H1 (cell line): ENCODE results near the gene C12orf75. TPM values are rescaled to one million over a fixed set of nuclear protein-coding genes. Genes with fewer than 3 reads are reported as not detected.
A peak's percentile ranks its signal among the peaks of the same experiment; 100 is the strongest.

Experiments
- CTCF ChIA-PET: fragments of 300-600 bp; sonication (Branson Sonifier 250); formaldehyde crosslinking; loops from one replicate; lab custom pipeline; 2021; ENCODE audit not compliant: partially characterized antibody; lab: Charles Lee
- POLR2A ChIA-PET: fragments of 300-600 bp; sonication (Branson Sonifier 250); formaldehyde crosslinking; loops from one replicate; lab custom pipeline; 2021; ENCODE audit warnings: inconsistent platforms; ENCODE audit not compliant: partially characterized antibody; lab: Charles Lee
- DNase-seq, 2 experiments: peaks; one replicate each; pipeline versions ENCODE4 v3.0.0 to v3.0.0-alpha.2; 2010 to 2022; ENCODE audit warnings: low spot score in 2 of 2, low read depth in 1 of 2, mixed read lengths in 1 of 2
- FAIRE-seq: peaks from 2 replicates; lab custom pipeline; 2011; peaks lifted over from hg19 to GRCh38; lab: Jason Lieb, UNC
- H2AFZ ChIP-seq: 2 replicates; pipeline ENCODE4 v1.8.1; 2012; ENCODE audit warnings: low read length, inconsistent platforms
- H2AK5ac ChIP-seq: 2 replicates; pipeline ENCODE4 v1.6.1; 2013; ENCODE audit warnings: low read depth, low read length
- H2BK120ac ChIP-seq: replicated peaks from 2 replicates; pipeline ENCODE3; 2013; ENCODE audit warnings: low read depth, low read length, inconsistent platforms
- H2BK12ac ChIP-seq: 2 replicates; pipeline ENCODE4 v1.6.1; 2013; ENCODE audit warnings: low read depth, low read length
- H2BK15ac ChIP-seq: 2 replicates; pipeline ENCODE4 v1.6.1; 2013; ENCODE audit warnings: low read length
- H2BK20ac ChIP-seq: 2 replicates; pipeline ENCODE4 v1.6.1; 2013; ENCODE audit warnings: low read length
- H2BK5ac ChIP-seq: 2 replicates; pipeline ENCODE4 v1.6.1; 2013; ENCODE audit warnings: low read depth, low read length
- H3K14ac ChIP-seq: 2 replicates; pipeline ENCODE4 v1.6.1; 2013; ENCODE audit warnings: inconsistent platforms; ENCODE audit not compliant: insufficient read length
- H3K18ac ChIP-seq: 2 replicates; pipeline ENCODE4 v1.6.1; 2013; ENCODE audit warnings: low read length; ENCODE audit errors: extremely low read depth
- H3K23ac ChIP-seq: 2 replicates; pipeline ENCODE4 v1.6.1; 2013; ENCODE audit warnings: inconsistent platforms; ENCODE audit not compliant: insufficient read length
- H3K23me2 ChIP-seq: 2 replicates; pipeline ENCODE4 v1.6.1; 2013; ENCODE audit warnings: low read depth, low read length
- H3K27ac ChIP-seq: 2 replicates; pipeline ENCODE4 v1.6.1; 2011; ENCODE audit warnings: low read depth, low read length, inconsistent platforms
- H3K27me3 ChIP-seq, 4 experiments: replicated peaks in 1 of 4; 1 replicate in 1 of 4; 2 replicates in 3 of 4; pipeline versions ENCODE4 v1.6.1 to v1.8.1; 2011 to 2013; ENCODE audit warnings: low read length in 3 of 4, mild to moderate bottlenecking in 3 of 4, inconsistent platforms in 2 of 4, mixed read lengths in 2 of 4, moderate library complexity in 1 of 4; ENCODE audit not compliant: control insufficient read depth in 3 of 4, insufficient read depth in 3 of 4; ENCODE audit errors: extremely low read depth in 1 of 4
- H3K36me3 ChIP-seq, 4 experiments: 2 replicates each; pipeline versions ENCODE4 v1.6.1 to v1.8.1; 2011 to 2013; ENCODE audit warnings: mild to moderate bottlenecking in 4 of 4, low read length in 3 of 4, moderate library complexity in 2 of 4, control low read depth in 1 of 4, inconsistent platforms in 1 of 4; ENCODE audit not compliant: insufficient read depth in 4 of 4, control insufficient read depth in 2 of 4
- H3K4ac ChIP-seq: replicated peaks from 2 replicates; pipeline ENCODE3; 2013; ENCODE audit warnings: low read length, low read depth, mixed read lengths, inconsistent platforms; ENCODE audit not compliant: insufficient read length
- H3K4me1 ChIP-seq, 4 experiments: replicated peaks in 1 of 4; 1 replicate in 1 of 4; 2 replicates in 3 of 4; pipeline versions ENCODE4 v1.6.1 to v1.8.1; 2011 to 2013; ENCODE audit warnings: low read length in 3 of 4, inconsistent platforms in 2 of 4, mixed read lengths in 1 of 4; ENCODE audit not compliant: insufficient read depth in 4 of 4, control insufficient read depth in 3 of 4
- H3K4me2 ChIP-seq, 2 experiments: 2 replicates each; pipeline versions ENCODE4 v1.6.1 to v1.8.1; 2011 to 2013; ENCODE audit warnings: low read depth in 2 of 2, low read length in 2 of 2, control low read depth in 1 of 2, inconsistent platforms in 1 of 2, mild to moderate bottlenecking in 1 of 2; ENCODE audit not compliant: insufficient read depth in 1 of 2
- H3K4me3 ChIP-seq, 4 experiments: fragments of 200-600, 300-600 bp in 1 of 4; sonication (generic), shearing (Covaris generic), sonication (Bioruptor Twin) in 1 of 4; 2 replicates each; pipeline versions ENCODE4 v1.5.1 to v1.8.1; 2011 to 2016; ENCODE audit warnings: low read length in 4 of 4, low read depth in 3 of 4, control low read depth in 2 of 4, inconsistent platforms in 2 of 4, mild to moderate bottlenecking in 2 of 4, mixed read lengths in 1 of 4, moderate library complexity in 1 of 4; ENCODE audit not compliant: insufficient read depth in 2 of 4; ENCODE audit errors: extremely low read depth in 1 of 4
- H3K56ac ChIP-seq: replicated peaks from 2 replicates; pipeline ENCODE3; 2013; ENCODE audit warnings: low read depth, mild to moderate bottlenecking, mixed read lengths, low read length, inconsistent platforms; ENCODE audit not compliant: insufficient read length
- H3K79me1 ChIP-seq: 2 replicates; pipeline ENCODE4 v1.6.1; 2013; ENCODE audit warnings: low read depth, low read length, control low read depth
- H3K79me2 ChIP-seq, 2 experiments: 2 replicates each; pipeline versions ENCODE4 v1.6.1 to v1.8.1; 2012 to 2013; ENCODE audit warnings: low read length in 2 of 2, mild to moderate bottlenecking in 2 of 2, inconsistent platforms in 1 of 2; ENCODE audit not compliant: insufficient read depth in 2 of 2, control insufficient read depth in 1 of 2
- H3K9ac ChIP-seq, 4 experiments: replicated peaks in 1 of 4; 1 replicate in 1 of 4; 2 replicates in 3 of 4; pipeline versions ENCODE4 v1.6.1 to v1.8.1; 2011 to 2013; ENCODE audit warnings: low read depth in 3 of 4, low read length in 3 of 4, control low read depth in 2 of 4, mild to moderate bottlenecking in 2 of 4, moderate library complexity in 2 of 4, inconsistent platforms in 1 of 4; ENCODE audit errors: extremely low read depth in 1 of 4
- H3K9me3 ChIP-seq, 2 experiments: 2 replicates each; pipeline versions ENCODE4 v1.6.1 to v1.8.1; 2012 to 2013; ENCODE audit warnings: mild to moderate bottlenecking in 2 of 2, moderate library complexity in 2 of 2, control low read depth in 1 of 2, inconsistent platforms in 1 of 2, low read depth in 1 of 2, low read length in 1 of 2, mixed read lengths in 1 of 2; ENCODE audit not compliant: insufficient read depth in 2 of 2
- H4K20me1 ChIP-seq, 2 experiments: replicated peaks in 1 of 2; 2 replicates each; pipeline versions ENCODE3 to v1.8.1; 2011 to 2013; ENCODE audit warnings: inconsistent platforms in 2 of 2, low read length in 2 of 2, mild to moderate bottlenecking in 1 of 2; ENCODE audit not compliant: insufficient read depth in 2 of 2, control insufficient read depth in 1 of 2
- H4K5ac ChIP-seq: 2 replicates; pipeline ENCODE4 v1.6.1; 2013; ENCODE audit warnings: low read length, low read depth, mixed read lengths, inconsistent platforms; ENCODE audit not compliant: insufficient read length
- H4K8ac ChIP-seq: 2 replicates; pipeline ENCODE4 v1.8.0; 2013; ENCODE audit warnings: mild to moderate bottlenecking, moderate library complexity, low read length, inconsistent platforms; ENCODE audit not compliant: insufficient read depth; ENCODE audit errors: extremely low read depth
- H4K91ac ChIP-seq: replicated peaks from 2 replicates; pipeline ENCODE3; 2013; ENCODE audit warnings: low read length, mixed read lengths, inconsistent platforms; ENCODE audit not compliant: insufficient read length
- KDM4A ChIP-seq: IDR thresholded peaks from one replicate; pipeline ENCODE4 v1.7.1; 2012; ENCODE audit warnings: low read depth, mild to moderate bottlenecking, moderate library complexity, low read length, inconsistent platforms; ENCODE audit not compliant: severe bottlenecking
- RAD21 ChIP-seq, 2 experiments: IDR thresholded peaks in 1 of 2; conservative IDR thresholded peaks in 1 of 2; 2 replicates each; pipeline ENCODE4 v1.6.1; 2011; ENCODE audit warnings: low read depth in 2 of 2, low read length in 2 of 2, improper control_type of control experiment in 1 of 2, inconsistent platforms in 1 of 2, mild to moderate bottlenecking in 1 of 2, moderate library complexity in 1 of 2
- SP2 ChIP-seq: IDR thresholded peaks from 2 replicates; pipeline ENCODE4 v1.6.1; 2012; ENCODE audit warnings: mild to moderate bottlenecking, low read length, inconsistent platforms
- WGBS, 2 experiments: shearing (Covaris generic) in 1 of 2; methylation state at CpG; one replicate each; pipeline versions ENCODE4 v1.1.6 to v1.1.7; 2013 to 2015; ENCODE audit warnings: low lambda C conversion rate in 2 of 2, mixed read lengths in 2 of 2, inconsistent platforms in 1 of 2, low coverage in 1 of 2, missing lambda C conversion rate in 1 of 2; ENCODE audit not compliant: insufficient replicate concordance in 2 of 2, insufficient coverage in 1 of 2, insufficient read length in 1 of 2; ENCODE audit errors: extremely low coverage in 1 of 2, missing lambda C conversion rate in 1 of 2; 5-methylcytosine and 5-hydroxymethylcytosine counted together
- polyA plus RNA-seq, 7 experiments: library from polyadenylated mRNA; depleted of rRNA in 3 of 7; stranded (reverse) in 5 of 7; unstranded in 2 of 7; fragments of >200 nt in 5 of 7; fragments of 200-250 nt in 2 of 7; gene quantifications; 1 replicate in 5 of 7; 2 replicates in 1 of 7; 4 replicates in 1 of 7; pipeline versions ENCODE4 v1.2.1 to v1.2.3, GENCODE V29; 2011 to 2013; ENCODE audit warnings: missing spikeins in 2 of 7, mixed read lengths in 2 of 7
- total RNA-seq: library from RNA; stranded (reverse); fragmentation: NEBNext Ultra II Directional; extraction: Animal tissue kit (Norgen Biotek cat#: 25700); gene quantifications from 2 replicates; pipeline ENCODE4 v1.2.1, GENCODE V29; 2021

Gene C12orf75
- total and polyA plus RNA-seq, 2 of the 8 experiments (the other 6 are each of a cell fraction or from before 2014, with no cell fraction given) = 26.4 to 41.2 TPM

- H3K79me2 ChIP-seq = no peaks in the 10 kb centered on the region
- H3K18ac ChIP-seq = no peak overlapping the region
- H2BK20ac ChIP-seq = no peak overlapping the region
- H3K27me3 ChIP-seq = no peaks in the 10 kb centered on the region
- no peak overlapping the region for H4K8ac ChIP-seq
- H3K14ac ChIP-seq = no peak overlapping the region
- H3K4me3 ChIP-seq = no peak overlapping the region
- 0 out of 2 replicates have a peak overlapping the region, but pooled peaks have one; percentile 79 for H2AFZ ChIP-seq
- H2BK120ac ChIP-seq = no peak overlapping the region
- H3K9me3 ChIP-seq = no peaks in the 10 kb centered on the region
- H2BK5ac ChIP-seq = no peak overlapping the region
- ChIA-PET POLR2A (no interaction called here), CTCF (interaction anchor here (0.8 to 1.2 kb wide), 2 partner anchors 13 to 919 kb away, joined by 3 to 5 read pairs; no protein-coding TSS in a partner anchor)
- no peak overlapping the region for H3K56ac ChIP-seq
- no peak overlapping the region for H4K5ac ChIP-seq
- FAIRE-seq = no peak
- no peaks in the 10 kb centered on the region for H3K79me1 ChIP-seq
- no peak for DNase-seq
- H3K9ac ChIP-seq = no peak overlapping the region
- H3K4me2 ChIP-seq = no peak overlapping the region
- H3K4me1 ChIP-seq = no peaks in the 10 kb centered on the region; a peak in 1 of 7 replicates
- H3K27ac ChIP-seq = no peak overlapping the region
- no peak overlapping the region for H2AK5ac ChIP-seq
- H4K20me1 ChIP-seq = no peaks in the 10 kb centered on the region
- no peaks in the 10 kb centered on the region for H3K36me3 ChIP-seq
- H2BK15ac ChIP-seq = no peak overlapping the region
- H2BK12ac ChIP-seq = no peak overlapping the region
- no peak overlapping the region for H3K23ac ChIP-seq
- no peak overlapping the region for H3K4ac ChIP-seq
- H3K23me2 ChIP-seq = no peaks in the 10 kb centered on the region
- WGBS, 2 experiments = 75% methylated on average over 1 of the region's 1 CpG; no CpG with 5 or more reads in 1 of the 2 experiments
- H4K91ac ChIP-seq = no peak overlapping the region
- TF ChIP-seq KDM4A (no peak), RAD21 (IDR thresholded peaks at IDR 0.05 in 1 of 2, conservative IDR thresholded peaks at IDR 0.05 in 1 of 2; ENCODE audit: low read depth in 2 of 2, low read length in 2 of 2) (peak in 1 of 2 experiments; percentile 18; a peak in 2 of 4 replicates), SP2 (no peak)
These were observed 48.8 kb upstream of the C12orf75 start for GRCh38 chr12:105281694-105282049.
